K562 (cell line): Measurements from ENCODE around the gene NRSN2. TPM values are rescaled to one million over a fixed set of nuclear protein-coding genes. Genes with fewer than 3 reads are reported as not detected.

ENCODE experiments used
- ATF1 ChIP-seq, 2 experiments: fragments of 450-650 bp in 1 of 2; IDR thresholded peaks; 2 replicates each; pipeline ENCODE4 v1.6.1; 2016; ENCODE audit warnings: missing compliant biosample characterization in 1 of 2, missing genetic modification characterization in 1 of 2
- BACH1 ChIP-seq: fragments of 200-800 bp; sonication (Bioruptor generic); IDR thresholded peaks from 2 replicates; pipeline ENCODE4 v1.6.1; 2016; ENCODE audit warnings: missing genetic modification characterization, missing compliant biosample characterization
- BCOR ChIP-seq: fragments of 450-650 bp; IDR thresholded peaks from 2 replicates; pipeline ENCODE4 v1.6.1; 2016
- BRCA1 ChIP-seq, 2 experiments: fragments of 450-650 bp in 1 of 2; sonication (generic) in 1 of 2; formaldehyde crosslinking in 1 of 2; IDR thresholded peaks; 2 replicates each; pipeline versions ENCODE4 v1.5.0 to v1.6.1; 2017 to 2020; ENCODE audit warnings: mild to moderate bottlenecking in 1 of 2, missing genetic modification reagents in 1 of 2
- BRD4 ChIP-seq: fragments of 200-600 bp; sonication (generic); IDR thresholded peaks from 2 replicates; pipeline ENCODE4 v1.6.1; 2017; ENCODE audit warnings: inconsistent platforms
- CREB1 ChIP-seq, 2 experiments: sonication (generic) in 1 of 2; formaldehyde crosslinking in 1 of 2; IDR thresholded peaks; 2 replicates each; pipeline versions ENCODE4 v1.6.1 to v1.8.0; 2012 to 2022; ENCODE audit warnings: inconsistent platforms in 1 of 2, mild to moderate bottlenecking in 1 of 2, missing genetic modification reagents in 1 of 2, moderate library complexity in 1 of 2
- DMBX1 ChIP-seq: fragments of 250-450 bp; sonication (Bioruptor Pico); IDR thresholded peaks from 2 replicates; pipeline ENCODE4 v1.8.0; 2022; ENCODE audit warnings: inconsistent platforms, mild to moderate bottlenecking, moderate library complexity, borderline replicate concordance
- ESRRA ChIP-seq: fragments of 450-650 bp; IDR thresholded peaks from 2 replicates; pipeline ENCODE4 v1.6.1; 2014; ENCODE audit warnings: low read depth, mild to moderate bottlenecking, moderate library complexity, borderline replicate concordance
- JUND ChIP-seq, 2 experiments: IDR thresholded peaks; 2 replicates in 1 of 2; 3 replicates in 1 of 2; pipeline ENCODE4 v1.6.1; 2011; ENCODE audit warnings: borderline replicate concordance in 2 of 2, low read depth in 2 of 2, low read length in 2 of 2, improper control_type of control experiment in 1 of 2, missing biosample characterization in 1 of 2, missing genetic modification characterization in 1 of 2, missing genetic modification reagents in 1 of 2
- MLLT1 ChIP-seq, 2 experiments: fragments of 450-650 bp; IDR thresholded peaks; 2 replicates each; pipeline ENCODE4 v1.6.1; 2016
- MTA3 ChIP-seq: fragments of 450-650 bp; formaldehyde crosslinking; IDR thresholded peaks from 2 replicates; pipeline ENCODE4 v1.6.1; 2017; ENCODE audit warnings: mild to moderate bottlenecking, borderline replicate concordance
- NBN ChIP-seq: fragments of 450-650 bp; IDR thresholded peaks from 2 replicates; pipeline ENCODE4 v1.6.1; 2016; ENCODE audit warnings: low read depth, mild to moderate bottlenecking
- RAD21 ChIP-seq, 2 experiments: fragments of 250-450 bp in 1 of 2; fragments of 450-650 bp in 1 of 2; sonication (Bioruptor Pico) in 1 of 2; formaldehyde crosslinking in 1 of 2; IDR thresholded peaks in 1 of 2; conservative IDR thresholded peaks in 1 of 2; 2 replicates each; pipeline versions ENCODE4 v1.4.0 to v1.8.0; 2020 to 2022; ENCODE audit warnings: mild to moderate bottlenecking in 2 of 2, moderate library complexity in 1 of 2
- RB1 ChIP-seq: fragments of 450-650 bp; IDR thresholded peaks from 2 replicates; pipeline ENCODE4 v1.6.1; 2017; ENCODE audit warnings: low read depth, mild to moderate bottlenecking
- RCOR1 ChIP-seq, 2 experiments: IDR thresholded peaks; 2 replicates each; pipeline ENCODE4 v1.6.1; 2012; ENCODE audit warnings: low read depth in 2 of 2, low read length in 2 of 2, borderline replicate concordance in 1 of 2, improper control_type of control experiment in 1 of 2
- SMAD4 ChIP-seq: fragments of 250-450 bp; sonication (Bioruptor Pico); conservative IDR thresholded peaks from 2 replicates; pipeline ENCODE4 v1.8.0; 2021; ENCODE audit warnings: inconsistent platforms, mild to moderate bottlenecking, moderate library complexity
- SMC3 ChIP-seq: conservative IDR thresholded peaks from 2 replicates; pipeline ENCODE4 v1.6.1; 2011; ENCODE audit warnings: low read depth, low read length, improper control_type of control experiment; ENCODE audit not compliant: insufficient read depth
- STAT5B ChIP-seq: fragments of 250-450 bp; sonication (Bioruptor Pico); IDR thresholded peaks from 2 replicates; pipeline ENCODE4 v1.8.0; 2021; ENCODE audit warnings: mild to moderate bottlenecking, inconsistent platforms
- VEZF1 ChIP-seq: fragments of 200-800 bp; sonication (Bioruptor generic); IDR thresholded peaks from 2 replicates; pipeline ENCODE4 v1.6.1; 2017; ENCODE audit warnings: missing genetic modification characterization, missing compliant biosample characterization
- ZKSCAN1 ChIP-seq: fragments of 150-350 bp; IDR thresholded peaks from 2 replicates; pipeline ENCODE4 v1.6.1; 2016; ENCODE audit warnings: low read depth, low read length
- polyA plus RNA-seq, 8 experiments: library from polyadenylated mRNA; depleted of rRNA in 4 of 8; stranded (reverse) in 5 of 8; unstranded in 3 of 8; fragments of >200 nt; fragmentation: Nextera tagmentation in 2 of 8; fragmentation: Illumina TruSeq in 1 of 8; extraction: Ambion mirVana in 2 of 8; extraction: Trizol in 1 of 8; gene quantifications; 2 replicates each; pipeline versions ENCODE4 v1.2.1 to v1.2.3, GENCODE V29; 2011 to 2014; ENCODE audit warnings: inconsistent platforms in 1 of 8, missing spikeins in 1 of 8
- total RNA-seq, 7 experiments: library from RNA; depleted of rRNA in 6 of 7; stranded (reverse); fragments of >200 nt in 6 of 7; fragmentation: Illumina TruSeq in 2 of 7; extraction: Trizol in 2 of 7; gene quantifications; 2 replicates each; pipeline versions ENCODE4 v1.2.1 to v1.2.3, GENCODE V29; 2011 to 2021; ENCODE audit warnings: low replicate concordance in 1 of 7
- TF ChIP-seq, protein P1 (sequence below): fragments of 450-650 bp; IDR thresholded peaks from 2 replicates; pipeline ENCODE4 v1.6.1; 2016; ENCODE audit warnings: missing biosample characterization, missing genetic modification characterization
- TF ChIP-seq, protein P2 (sequence below): fragments of 250-450 bp; sonication (Bioruptor Pico); IDR thresholded peaks from 2 replicates; pipeline ENCODE4 v1.8.0; 2022; ENCODE audit warnings: moderate library complexity, mild to moderate bottlenecking, inconsistent platforms

Gene NRSN2
- total and polyA plus RNA-seq, 9 of the 15 experiments (the other 6 are each of a cell fraction or from before 2014, with no cell fraction given) = 7.5 to 29.7 (median 11.1) TPM

GRCh38 chr20:354298-354977 lies 7.5 kb downstream of the NRSN2 start (continued):
- TF ChIP-seq RCOR1 (IDR thresholded peaks at IDR 0.05; ENCODE audit: borderline replicate concordance in 1 of 2, low read depth in 2 of 2, low read length in 2 of 2) (0 out of 4 replicates have a peak, but pooled peaks of 1 of the 2 experiments have one; percentile 18), VEZF1 (CRISPR knock-in tag) (peak; percentile 93), BRCA1 (IDR thresholded peaks at IDR 0.05) (no peak), BRCA1 (CRISPR knock-in tag; IDR thresholded peaks at IDR 0.05) (no peak), CREB1 (IDR thresholded peaks at IDR 0.05) (no peak), CREB1 (CRISPR knock-in tag; IDR thresholded peaks at IDR 0.05) (peak; percentile 64), RB1 (peak; percentile 45; the same call in 1 of the 2 replicates), MTA3 (peak; percentile 52; the same call in 1 of the 2 replicates), ATF1 (CRISPR knock-in tag; IDR thresholded peaks at IDR 0.05) (no peak), ATF1 (tag; IDR thresholded peaks at IDR 0.05) (peak; percentile 42; the same call in 1 of the 2 replicates), BCOR (no peak), SMAD4 (CRISPR knock-in tag) (peak; percentile 68; the same call in 1 of the 2 replicates), SMC3 (peak; percentile 89), BACH1 (tag) (peak; percentile 27; the same call in 1 of the 2 replicates), ESRRA (peak; percentile 19; the same call in 1 of the 2 replicates), NBN (0 out of 2 replicates have a peak, but pooled peaks have one; percentile 29), JUND (IDR thresholded peaks at IDR 0.05; ENCODE audit: borderline replicate concordance, low read depth, low read length) (peak; percentile 21; the same call in 1 of the 2 replicates), JUND (tag; IDR thresholded peaks at IDR 0.05; ENCODE audit: borderline replicate concordance, low read depth, low read length) (no peak; the same call in 2 of the 3 replicates), STAT5B (CRISPR knock-in tag) (no peak), ZKSCAN1 (peak; percentile 98), MLLT1 (IDR thresholded peaks at IDR 0.05) (no peak), BRD4 (0 out of 2 replicates have a peak, but pooled peaks have one; percentile 63), DMBX1 (CRISPR knock-in tag) (peak; percentile 70), RAD21 (CRISPR knock-in tag; conservative IDR thresholded peaks at IDR 0.05 in 1 of 2, IDR thresholded peaks at IDR 0.05 in 1 of 2) (peak; percentile 93 to 94)
- TF ChIP-seq, protein P1, sequence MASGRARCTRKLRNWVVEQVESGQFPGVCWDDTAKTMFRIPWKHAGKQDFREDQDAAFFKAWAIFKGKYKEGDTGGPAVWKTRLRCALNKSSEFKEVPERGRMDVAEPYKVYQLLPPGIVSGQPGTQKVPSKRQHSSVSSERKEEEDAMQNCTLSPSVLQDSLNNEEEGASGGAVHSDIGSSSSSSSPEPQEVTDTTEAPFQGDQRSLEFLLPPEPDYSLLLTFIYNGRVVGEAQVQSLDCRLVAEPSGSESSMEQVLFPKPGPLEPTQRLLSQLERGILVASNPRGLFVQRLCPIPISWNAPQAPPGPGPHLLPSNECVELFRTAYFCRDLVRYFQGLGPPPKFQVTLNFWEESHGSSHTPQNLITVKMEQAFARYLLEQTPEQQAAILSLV (tag) = 0 out of 2 replicates have a peak, but pooled peaks have one; percentile 18
- TF ChIP-seq, protein P2, sequence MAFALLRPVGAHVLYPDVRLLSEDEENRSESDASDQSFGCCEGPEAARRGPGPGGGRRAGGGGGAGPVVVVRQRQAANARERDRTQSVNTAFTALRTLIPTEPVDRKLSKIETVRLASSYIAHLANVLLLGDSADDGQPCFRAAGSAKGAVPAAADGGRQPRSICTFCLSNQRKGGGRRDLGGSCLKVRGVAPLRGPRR (CRISPR knock-in tag) = no peak
